ENCODE data around the gene DUSP28. TPM values are rescaled to one million over a fixed set of nuclear protein-coding genes. Genes with fewer than 3 reads are reported as not detected.
A peak's percentile ranks its signal among the peaks of the same experiment; 100 is the strongest.
"Not testable (repeated sequence)": the region's sequence is repeated elsewhere in the genome, so short reads cannot be mapped to it uniquely, and the experiment has no call there.

DUSP28 gene
- total RNA-seq, 1 experiment from 2014 or later, result 8.1 TPM

- Histone ChIP-seq H4K20me1 (ENCODE audit: insufficient read depth, low read depth, low read length) (no peaks in the 10 kb centered on the region), H3K9me2 (replicated peaks; ENCODE audit: insufficient read depth, low read length) (no peaks in the 10 kb centered on the region)
- DNase-seq, result no peak
Measured at GRCh38 chr2:240559286-240559685, 871 bp upstream of the DUSP28 start.

GRCh38 chr2:240560480-240561324 lies 545 bp downstream of the DUSP28 start:
- Histone ChIP-seq H3K4me3 (ENCODE audit: low read length) (peak overlapping the region; percentile 83), H3K9ac (ENCODE audit: low read length) (peak overlapping the region; percentile 98)

More at GRCh38 chr2:240559286-240559685, 871 bp upstream of the DUSP28 start:
- peaks cover 33% of the 10 kb centered on the region for H3K36me3 ChIP-seq (ENCODE audit: insufficient read depth, low read length)
- peak overlapping the region; percentile 90 for H3K4me2 ChIP-seq (ENCODE audit: low read depth, low read length, poor library complexity, severe bottlenecking)
- H2AFZ ChIP-seq (ENCODE audit: low read length), result no peak overlapping the region
- H3K9me3 ChIP-seq (ENCODE audit: low read length), result no peaks in the 10 kb centered on the region
- H3K4me1 ChIP-seq (ENCODE audit: low read length), result peaks cover 27% of the 10 kb centered on the region
- H3K9ac ChIP-seq (ENCODE audit: low read length), result peak overlapping the region; percentile 98
- H3K4me3 ChIP-seq (ENCODE audit: low read length), result peak overlapping the region; percentile 83
- H3K79me2 ChIP-seq (ENCODE audit: low read length), result peaks cover 77% of the 10 kb centered on the region
- H3K27me3 ChIP-seq (ENCODE audit: low read length), result no peaks in the 10 kb centered on the region
- H3K27ac ChIP-seq (ENCODE audit: low read length), result peak overlapping the region; percentile 44; the same call in 1 of the 2 replicates

GRCh38 chr2:240561325-240561971 lies 1.3 kb downstream of the DUSP28 start:
- H3K4me2 ChIP-seq (ENCODE audit: low read depth, low read length, poor library complexity, severe bottlenecking), result peak overlapping the region; percentile 90
- no peaks in the 10 kb centered on the region for H3K27me3 ChIP-seq (ENCODE audit: low read length)
- peak overlapping the region; percentile 86 for H3K9ac ChIP-seq (ENCODE audit: low read length)
- H3K79me2 ChIP-seq (ENCODE audit: low read length), result peaks cover 55% of the 10 kb centered on the region
- no peak overlapping the region for H2AFZ ChIP-seq (ENCODE audit: low read length)
- H4K20me1 ChIP-seq (ENCODE audit: insufficient read depth, low read depth, low read length), result no peaks in the 10 kb centered on the region
- no peaks in the 10 kb centered on the region for H3K9me2 ChIP-seq (replicated peaks; ENCODE audit: insufficient read depth, low read length)
- H3K36me3 ChIP-seq (ENCODE audit: insufficient read depth, low read length), result peaks cover 16% of the 10 kb centered on the region
- H3K4me1 ChIP-seq (ENCODE audit: low read length), result peaks cover 44% of the 10 kb centered on the region
- H3K9me3 ChIP-seq (ENCODE audit: low read length), result no peaks in the 10 kb centered on the region
- peak; percentile 54 for DNase-seq
- H3K27ac ChIP-seq (ENCODE audit: low read length), result peak overlapping the region; percentile 89
- H3K4me3 ChIP-seq (ENCODE audit: low read length), result peak overlapping the region; percentile 83

More at GRCh38 chr2:240560480-240561324, 545 bp downstream of the DUSP28 start:
- peak; percentile 99 for DNase-seq
- Histone ChIP-seq H3K4me1 (ENCODE audit: low read length) (peaks cover 38% of the 10 kb centered on the region), H3K79me2 (ENCODE audit: low read length) (peaks cover 63% of the 10 kb centered on the region), H2AFZ (ENCODE audit: low read length) (no peak overlapping the region), H4K20me1 (ENCODE audit: insufficient read depth, low read depth, low read length) (no peaks in the 10 kb centered on the region), H3K36me3 (ENCODE audit: insufficient read depth, low read length) (peaks cover 21% of the 10 kb centered on the region), H3K9me3 (ENCODE audit: low read length) (no peaks in the 10 kb centered on the region), H3K27me3 (ENCODE audit: low read length) (no peaks in the 10 kb centered on the region), H3K27ac (ENCODE audit: low read length) (peak overlapping the region; percentile 89), H3K9me2 (replicated peaks; ENCODE audit: insufficient read depth, low read length) (no peaks in the 10 kb centered on the region), H3K4me2 (ENCODE audit: low read depth, low read length, poor library complexity, severe bottlenecking) (peak overlapping the region; percentile 90)

- not testable (repeated sequence) for H3K9me2 ChIP-seq (replicated peaks; ENCODE audit: insufficient read depth, low read length); H3K27ac ChIP-seq (ENCODE audit: low read length); DNase-seq; H4K20me1 ChIP-seq (ENCODE audit: insufficient read depth, low read depth, low read length); H3K9me3 ChIP-seq (ENCODE audit: low read length); H3K4me2 ChIP-seq (ENCODE audit: low read depth, low read length, poor library complexity, severe bottlenecking); H3K9ac ChIP-seq (ENCODE audit: low read length); H2AFZ ChIP-seq (ENCODE audit: low read length); H3K4me3 ChIP-seq (ENCODE audit: low read length); H3K27me3 ChIP-seq (ENCODE audit: low read length)
- Histone ChIP-seq H3K36me3 (ENCODE audit: insufficient read depth, low read length) (peaks cover 14% of the 10 kb centered on the region), H3K4me1 (ENCODE audit: low read length) (peaks cover 59% of the 10 kb centered on the region), H3K79me2 (ENCODE audit: low read length) (peaks cover 43% of the 10 kb centered on the region)
Measured at GRCh38 chr2:240563231-240563630, 3.1 kb downstream of the DUSP28 start.

GRCh38 chr2:240563951-240564560 lies 3.9 kb downstream of the DUSP28 start:
- Histone ChIP-seq H3K9ac (ENCODE audit: low read length) (peak overlapping the region; percentile 84; the same call in 1 of the 2 replicates), H3K79me2 (ENCODE audit: low read length) (peaks cover 37% of the 10 kb centered on the region), H3K4me3 (ENCODE audit: low read length) (no peak overlapping the region), H3K36me3 (ENCODE audit: insufficient read depth, low read length) (peaks cover 6% of the 10 kb centered on the region), H4K20me1 (ENCODE audit: insufficient read depth, low read depth, low read length) (no peaks in the 10 kb centered on the region), H3K9me3 (ENCODE audit: low read length) (no peaks in the 10 kb centered on the region), H3K4me1 (ENCODE audit: low read length) (peaks cover 55% of the 10 kb centered on the region), H3K4me2 (ENCODE audit: low read depth, low read length, poor library complexity, severe bottlenecking) (no peak overlapping the region), H3K27ac (ENCODE audit: low read length) (no peak overlapping the region), H3K9me2 (replicated peaks; ENCODE audit: insufficient read depth, low read length) (no peaks in the 10 kb centered on the region), H2AFZ (ENCODE audit: low read length) (no peak overlapping the region), H3K27me3 (ENCODE audit: low read length) (no peaks in the 10 kb centered on the region)
- DNase-seq, result no peak

GRCh38 chr2:240564561-240565332 lies 4.6 kb downstream of the DUSP28 start:
- DNase-seq, result no peak
- Histone ChIP-seq H3K4me1 (ENCODE audit: low read length) (peaks cover 55% of the 10 kb centered on the region), H3K4me3 (ENCODE audit: low read length) (peak overlapping the region; percentile 66), H3K36me3 (ENCODE audit: insufficient read depth, low read length) (peaks cover 4% of the 10 kb centered on the region; the same call in 1 of the 2 replicates), H2AFZ (ENCODE audit: low read length) (no peak overlapping the region), H3K9me2 (replicated peaks; ENCODE audit: insufficient read depth, low read length) (no peaks in the 10 kb centered on the region), H4K20me1 (ENCODE audit: insufficient read depth, low read depth, low read length) (no peaks in the 10 kb centered on the region), H3K79me2 (ENCODE audit: low read length) (peaks cover 37% of the 10 kb centered on the region), H3K27ac (ENCODE audit: low read length) (peak overlapping the region; percentile 81; the same call in 1 of the 2 replicates), H3K9me3 (ENCODE audit: low read length) (no peaks in the 10 kb centered on the region), H3K4me2 (ENCODE audit: low read depth, low read length, poor library complexity, severe bottlenecking) (peak overlapping the region; percentile 80), H3K9ac (ENCODE audit: low read length) (peak overlapping the region; percentile 84), H3K27me3 (ENCODE audit: low read length) (no peaks in the 10 kb centered on the region)

- Histone ChIP-seq H3K9me3 (ENCODE audit: low read length) (no peaks in the 10 kb centered on the region), H2AFZ (ENCODE audit: low read length) (0 out of 2 replicates have a peak overlapping the region, but pooled peaks have one; percentile 1)
- DNase-seq, result peak; percentile 84
Measured at GRCh38 chr2:240565333-240566202, 5.4 kb downstream of the DUSP28 start.

More at GRCh38 chr2:240565333-240566202, 5.4 kb downstream of the DUSP28 start:
- peaks cover 60% of the 10 kb centered on the region for H3K4me1 ChIP-seq (ENCODE audit: low read length)
- peak overlapping the region; percentile 80 for H3K4me2 ChIP-seq (ENCODE audit: low read depth, low read length, poor library complexity, severe bottlenecking)
- peaks cover 4% of the 10 kb centered on the region; the same call in 1 of the 2 replicates for H3K36me3 ChIP-seq (ENCODE audit: insufficient read depth, low read length)
- peak overlapping the region; percentile 66 for H3K4me3 ChIP-seq (ENCODE audit: low read length)
- no peaks in the 10 kb centered on the region for H3K27me3 ChIP-seq (ENCODE audit: low read length)
- peak overlapping the region; percentile 81 for H3K27ac ChIP-seq (ENCODE audit: low read length)
- H3K79me2 ChIP-seq (ENCODE audit: low read length), result peaks cover 38% of the 10 kb centered on the region
- H4K20me1 ChIP-seq (ENCODE audit: insufficient read depth, low read depth, low read length), result no peaks in the 10 kb centered on the region
- no peaks in the 10 kb centered on the region for H3K9me2 ChIP-seq (replicated peaks; ENCODE audit: insufficient read depth, low read length)
- peak overlapping the region; percentile 84 for H3K9ac ChIP-seq (ENCODE audit: low read length)

Data from Karpas-422 (cell line).